HK-2 (cell line): ENCODE results near the gene ZNF525.
A peak's percentile ranks its signal among the peaks of the same experiment; 100 is the strongest.
"Not testable (repeated sequence)": the region's sequence is repeated elsewhere in the genome, so short reads cannot be mapped to it uniquely, and the experiment has no call there.

Source experiments
- DNase-seq: peaks from one replicate; pipeline ENCODE4 v3.0.0-alpha.2; 2018; ENCODE audit not compliant: unreplicated experiment

ZNF525 gene

GRCh38 chr19:53395840-53396524 lies 30.5 kb downstream of the ZNF525 start:
- not testable (repeated sequence) for DNase-seq

- no peak for DNase-seq
Measured at GRCh38 chr19:53396525-53396868, 31.0 kb downstream of the ZNF525 start.

GRCh38 chr19:53397918-53398317 lies 32.4 kb downstream of the ZNF525 start:
- DNase-seq: not testable (repeated sequence)

GRCh38 chr19:53409505-53410204 lies 44.1 kb downstream of the ZNF525 start:
- DNase-seq: no peak

GRCh38 chr19:53420520-53421315 lies 55.2 kb downstream of the ZNF525 start:
- DNase-seq: not testable (repeated sequence)

GRCh38 chr19:53422551-53422950 lies 57.0 kb downstream of the ZNF525 start:
- DNase-seq: no peak

- DNase-seq: not testable (repeated sequence)
Measured at GRCh38 chr19:53423074-53423473, 57.6 kb downstream of the ZNF525 start.

GRCh38 chr19:53423680-53424079 lies 58.2 kb downstream of the ZNF525 start:
- DNase-seq: not testable (repeated sequence)

- DNase-seq: no peak
Measured at GRCh38 chr19:53424968-53425597, 59.6 kb downstream of the ZNF525 start.

GRCh38 chr19:53431399-53432087 lies 66.0 kb downstream of the ZNF525 start, which contains the start of gene ZNF761:
TSS of gene ZNF761 (plus strand) at chr19:53431984. CDS start at chr19:53447269, 15,285 bp downstream.
- peak; percentile 95 for DNase-seq

GRCh38 chr19:53432088-53432661 lies 66.7 kb downstream of the ZNF525 start:
- DNase-seq: peak; percentile 37
